ENCODE measurements around the gene ANK3.

The ANK3 gene

GRCh38 chr10:60413306-60414012, 23.8 kb upstream of the ANK3 start:
- DNase-seq: no peak

- DNase-seq: no peak
Observed at GRCh38 chr10:60410970-60411369, 21.3 kb upstream of the ANK3 start.

- DNase-seq: no peak
Observed at GRCh38 chr10:60409202-60409601, 19.5 kb upstream of the ANK3 start.

- DNase-seq: no peak
Observed at GRCh38 chr10:60406182-60406581, 16.5 kb upstream of the ANK3 start.

GRCh38 chr10:60405172-60405571, 15.5 kb upstream of the ANK3 start:
- no peak for DNase-seq

- no peak for DNase-seq
Observed at GRCh38 chr10:60403168-60403873, 13.6 kb upstream of the ANK3 start.

- no peak for DNase-seq
Observed at GRCh38 chr10:60400366-60400765, 10.7 kb upstream of the ANK3 start.

- DNase-seq: no peak
Observed at GRCh38 chr10:60399328-60399727, 9.7 kb upstream of the ANK3 start.

- no peak for DNase-seq
Observed at GRCh38 chr10:60397792-60398191, 8.1 kb upstream of the ANK3 start.

- DNase-seq: no peak
Observed at GRCh38 chr10:60396766-60397165, 7.1 kb upstream of the ANK3 start.

- no peak for DNase-seq
Observed at GRCh38 chr10:60395711-60396110, 6.0 kb upstream of the ANK3 start.

GRCh38 chr10:60394446-60394845, 4.8 kb upstream of the ANK3 start:
- DNase-seq: no peak

GRCh38 chr10:60390224-60390626, 550 bp upstream of the ANK3 start:
- DNase-seq: no peak

GRCh38 chr10:60388709-60389301, 870 bp downstream of the ANK3 start:
- DNase-seq: no peak

- DNase-seq: no peak
Observed at GRCh38 chr10:60388116-60388625, 1.5 kb downstream of the ANK3 start.

- DNase-seq: no peak
Observed at GRCh38 chr10:60387531-60387930, 2.1 kb downstream of the ANK3 start.

GRCh38 chr10:60385399-60385738, 4.3 kb downstream of the ANK3 start:
- DNase-seq: no peak

- DNase-seq: no peak
Observed at GRCh38 chr10:60384708-60385398, 4.8 kb downstream of the ANK3 start.

- no peak for DNase-seq
Observed at GRCh38 chr10:60384011-60384410, 5.7 kb downstream of the ANK3 start.

- no peak for DNase-seq
Observed at GRCh38 chr10:60382946-60383681, 6.6 kb downstream of the ANK3 start.

GRCh38 chr10:60380781-60381180, 8.9 kb downstream of the ANK3 start:
- no peak for DNase-seq

- DNase-seq: no peak
Observed at GRCh38 chr10:60377955-60378354, 11.7 kb downstream of the ANK3 start.

- no peak for DNase-seq
Observed at GRCh38 chr10:60377042-60377352, 12.7 kb downstream of the ANK3 start.

Data from activated effector memory CD4-positive, alpha-beta T cell treated with Interleukin-2 at 50 U/mL for 16 hours (primary cell).